Stimulated activated CD4-positive, alpha-beta T cell treated with anti-CD3 and anti-CD28 coated beads, Interleukin-15, amount 100 ng/mL, for 1 hour (primary cell): ENCODE data around the gene ZNF248.
"Not testable (repeated sequence)": the region's sequence is repeated elsewhere in the genome, so short reads cannot be mapped to it uniquely, and the experiment has no call there.

Experiments used
- DNase-seq, 2 donors: peaks; one replicate each; pipeline ENCODE4 v3.0.0-alpha.2; 2020; ENCODE audit warnings: low read depth in 1 of 2, low spot score in 1 of 2

The ZNF248 gene

DNA sequence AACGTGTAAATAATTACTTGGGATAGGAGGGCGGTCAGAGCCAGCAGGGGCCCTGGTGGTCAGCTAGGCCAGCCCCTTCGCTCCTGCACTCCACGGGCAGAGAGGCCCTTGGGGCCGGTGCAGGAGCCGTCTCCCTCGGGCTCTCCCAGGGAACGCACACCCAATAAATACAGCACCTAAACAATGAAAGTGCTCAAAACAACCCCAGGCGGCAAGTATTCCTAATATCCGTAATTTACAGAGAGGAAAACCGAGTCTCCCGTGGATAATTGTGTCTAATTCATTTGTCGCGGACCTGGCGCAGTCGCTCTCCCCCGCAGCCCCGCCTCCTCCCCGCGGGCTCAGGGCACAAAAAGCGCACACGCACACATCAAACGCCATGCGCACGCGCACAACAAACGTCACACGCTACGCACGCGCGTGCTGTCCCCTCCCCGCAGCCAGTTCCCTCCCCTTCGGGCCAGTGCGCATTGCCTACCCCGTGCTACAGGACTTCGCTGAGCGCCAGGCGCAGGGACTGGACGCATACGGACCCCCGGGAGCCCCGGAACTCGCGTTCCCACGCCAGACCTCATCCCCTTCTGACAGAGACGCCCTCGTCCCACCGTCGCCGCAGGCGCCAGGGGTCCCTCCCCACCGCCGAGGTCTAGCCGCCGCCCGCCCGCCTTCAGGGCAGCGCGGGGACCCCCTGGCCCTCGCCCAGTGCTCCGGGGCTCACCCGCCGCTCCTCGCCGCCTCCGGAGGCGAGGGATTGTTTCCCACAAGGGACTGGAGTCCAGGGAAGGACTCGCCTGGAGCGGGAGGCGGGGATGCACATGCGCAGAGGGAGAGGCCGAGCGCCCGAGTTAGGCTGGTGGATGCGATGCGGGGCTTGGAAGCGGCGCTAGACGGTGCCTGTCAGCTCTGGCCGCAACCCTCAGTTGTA, at the start of gene ZNF248:
ZNF248 (minus strand) TSS at position 324 of the 925 bp plus-strand sequence. CDS start 1,300 bp downstream, outside the sequence.
- DNase-seq, result peak; percentile 86 to 90

DNA sequence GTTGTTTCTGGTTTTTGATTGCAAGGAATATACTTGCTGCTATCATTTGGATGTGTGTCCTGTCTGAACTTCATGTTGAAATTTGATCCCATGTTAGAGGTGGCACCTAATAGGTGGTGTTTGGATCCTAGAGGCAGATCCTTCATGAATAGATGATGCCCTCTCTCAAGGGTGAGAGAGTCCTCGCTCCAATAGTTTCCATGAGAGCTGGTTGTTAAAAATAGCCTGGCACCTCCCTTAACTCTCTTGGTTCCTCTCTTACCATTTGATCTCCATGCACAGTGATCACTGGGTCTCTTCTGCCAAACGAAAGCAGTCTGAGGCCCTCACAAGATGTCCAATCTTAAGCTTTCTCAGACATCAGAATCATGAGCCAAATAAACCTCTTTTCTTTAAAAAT, 49.0 kb upstream of the ZNF248 start:
- DNase-seq, result no peak

DNA sequence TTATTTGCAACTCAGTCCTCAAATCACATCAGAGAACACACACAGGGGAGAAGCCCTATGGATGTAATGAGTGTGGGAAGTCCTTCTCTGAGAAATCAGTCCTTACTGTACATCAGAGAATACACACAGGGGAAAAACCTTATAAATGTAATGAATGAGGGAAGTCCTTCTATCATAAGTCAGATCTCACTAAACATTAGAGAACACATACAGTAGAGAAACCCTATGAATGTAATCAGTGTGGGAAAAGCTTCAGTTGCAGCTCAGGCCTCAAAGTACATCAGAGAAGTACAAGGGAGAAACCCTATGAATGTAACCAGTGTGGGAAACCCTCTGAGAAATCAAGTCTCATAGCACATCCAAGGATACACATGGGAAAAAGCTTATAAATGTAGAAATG, 39.0 kb upstream of the ZNF248 start:
- DNase-seq, result no peak

DNA sequence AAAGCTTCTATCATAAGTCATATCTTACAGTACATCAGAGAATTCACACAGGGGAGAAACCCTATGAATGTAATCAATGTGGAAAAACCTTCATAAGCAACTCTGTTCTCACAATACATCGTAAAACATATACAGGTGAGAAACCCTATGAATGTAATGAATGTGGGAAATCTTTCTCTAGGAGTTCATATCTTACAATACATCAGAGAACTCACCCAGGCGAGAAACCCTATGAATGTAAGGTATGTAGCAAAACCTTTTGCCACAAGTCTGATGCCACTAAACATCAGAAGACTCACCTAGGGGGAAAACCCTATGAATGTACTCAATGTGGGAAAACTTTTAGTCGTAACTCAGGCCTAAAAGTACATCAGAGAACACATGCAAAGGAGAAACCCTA, 38.3 kb upstream of the ZNF248 start:
- no peak for DNase-seq

DNA sequence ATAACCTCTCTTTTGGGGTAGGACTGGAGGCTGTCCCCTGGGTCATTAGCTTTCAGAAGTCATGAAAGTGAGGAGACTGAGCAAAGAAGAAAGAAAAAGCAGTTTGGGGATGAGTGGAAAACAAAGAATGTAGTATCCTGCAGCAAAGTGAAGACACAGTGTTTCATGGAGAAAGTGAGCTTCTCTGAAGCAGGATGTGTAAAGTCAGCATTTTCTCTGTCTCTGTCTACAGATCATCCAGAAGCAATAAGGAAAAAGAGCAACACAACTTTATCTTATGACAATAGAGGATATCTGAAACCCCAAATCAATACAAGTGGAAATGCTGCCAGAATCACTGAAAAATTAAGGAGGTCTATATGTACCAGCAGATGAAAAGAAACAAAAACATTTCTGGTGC, 28.4 kb upstream of the ZNF248 start:
- DNase-seq, result no peak

DNA sequence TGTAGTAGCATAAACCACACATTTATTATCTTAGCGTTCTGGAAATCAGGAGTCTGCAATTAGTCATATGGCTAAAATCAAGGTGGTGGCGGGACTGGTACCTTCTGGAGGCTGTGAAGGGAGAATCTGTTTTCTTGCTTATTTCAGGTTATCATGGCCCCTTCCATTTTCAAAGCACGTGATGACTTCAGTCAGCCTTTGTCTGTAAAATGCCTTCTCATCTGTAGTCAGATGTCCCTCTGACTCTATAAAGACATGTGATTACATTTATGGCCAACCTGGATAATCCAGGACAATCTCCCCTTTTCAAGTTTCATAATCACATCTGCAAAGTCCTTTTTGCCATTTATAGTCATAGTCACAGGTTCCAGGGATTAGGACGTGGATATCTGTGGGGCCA, 15.5 kb upstream of the ZNF248 start:
- DNase-seq, result no peak

DNA sequence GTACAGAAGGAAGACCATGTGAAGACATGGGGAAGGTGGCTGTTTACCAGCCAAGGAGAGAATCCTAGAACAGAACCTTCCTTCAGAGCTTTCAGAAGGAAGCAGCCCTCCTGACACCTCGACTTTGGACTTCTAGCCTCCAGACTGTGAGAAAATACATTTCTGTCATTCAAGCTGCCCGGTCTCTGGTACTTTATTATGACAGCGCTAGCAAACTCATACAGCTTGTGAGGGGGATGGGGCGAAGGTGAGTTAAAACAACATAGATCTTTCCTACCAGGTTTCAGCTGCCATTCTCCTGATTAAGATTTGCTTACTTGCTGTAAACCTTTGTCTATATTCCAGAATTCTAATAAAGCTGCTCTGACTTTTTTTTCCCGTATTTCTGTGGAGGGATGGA, 14.9 kb upstream of the ZNF248 start:
- no peak for DNase-seq

DNA sequence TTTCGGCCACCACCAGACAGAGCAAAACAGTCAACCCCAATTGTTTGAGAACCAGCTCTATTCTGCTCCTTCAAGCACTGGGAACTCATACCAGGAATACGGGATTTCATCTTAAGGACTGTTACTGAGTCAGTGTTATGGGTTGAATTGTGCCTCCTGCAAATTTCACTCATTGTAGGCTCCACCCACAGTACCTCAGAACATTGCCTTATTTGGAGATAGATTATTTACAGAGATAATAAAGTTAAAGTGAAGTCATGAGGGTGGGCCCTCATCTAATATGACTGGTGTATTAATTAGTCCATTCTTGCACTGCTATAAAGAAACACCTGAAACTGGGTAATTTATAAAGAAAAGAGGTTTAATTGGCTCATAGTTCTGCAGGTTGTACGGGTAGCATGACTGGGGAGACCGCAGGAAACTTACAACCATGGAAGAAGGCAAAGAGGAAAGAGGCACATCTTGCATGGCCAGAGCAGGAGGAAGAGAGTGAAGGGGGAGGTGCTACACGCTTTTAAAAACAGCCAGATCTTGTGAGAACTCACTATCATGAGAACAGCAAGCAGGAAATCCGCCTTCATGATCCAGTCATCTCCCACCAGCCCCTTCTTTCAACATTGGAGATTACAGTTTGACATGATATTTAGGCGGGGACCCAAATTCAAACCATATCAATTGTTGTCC, 14.3 kb upstream of the ZNF248 start:
- no peak for DNase-seq

DNA sequence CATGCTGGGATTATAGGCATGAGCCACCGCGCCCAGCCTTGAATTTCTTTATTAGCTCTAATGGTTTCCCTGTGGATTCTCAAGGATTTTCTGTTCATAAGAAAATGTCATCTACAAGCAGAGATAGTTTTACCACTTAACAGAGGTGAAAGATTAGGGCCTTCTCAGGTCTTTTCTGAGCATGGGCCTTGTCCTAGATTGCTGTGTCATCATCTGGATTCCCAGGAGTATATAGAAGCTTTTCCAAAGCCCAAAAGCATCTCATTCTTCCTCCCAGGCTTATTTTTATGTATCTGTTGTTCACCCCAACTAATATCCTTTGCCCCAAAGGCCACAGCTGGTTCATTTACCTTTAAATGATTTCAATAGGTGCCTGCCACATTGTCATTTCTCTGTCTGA, 13.7 kb upstream of the ZNF248 start:
- DNase-seq, result no peak

DNA sequence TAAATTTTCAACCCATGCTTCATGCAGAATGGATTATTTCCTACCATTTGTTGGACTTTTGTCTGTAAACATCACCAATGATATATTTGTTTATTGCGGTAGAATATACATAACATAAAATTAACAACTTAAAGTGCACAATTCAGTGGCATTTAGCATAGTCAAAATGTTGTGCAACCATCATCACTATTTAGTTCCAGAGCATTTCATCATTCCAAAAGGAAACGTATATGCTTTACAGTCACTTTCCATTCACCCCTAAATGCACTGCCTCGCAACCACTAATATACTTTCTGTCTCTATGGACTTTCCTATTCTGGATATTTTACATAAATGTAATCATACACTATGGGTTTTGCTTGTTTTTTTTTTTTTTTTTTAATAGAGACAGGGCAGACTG, 11.4 kb upstream of the ZNF248 start:
- DNase-seq, result no peak

DNA sequence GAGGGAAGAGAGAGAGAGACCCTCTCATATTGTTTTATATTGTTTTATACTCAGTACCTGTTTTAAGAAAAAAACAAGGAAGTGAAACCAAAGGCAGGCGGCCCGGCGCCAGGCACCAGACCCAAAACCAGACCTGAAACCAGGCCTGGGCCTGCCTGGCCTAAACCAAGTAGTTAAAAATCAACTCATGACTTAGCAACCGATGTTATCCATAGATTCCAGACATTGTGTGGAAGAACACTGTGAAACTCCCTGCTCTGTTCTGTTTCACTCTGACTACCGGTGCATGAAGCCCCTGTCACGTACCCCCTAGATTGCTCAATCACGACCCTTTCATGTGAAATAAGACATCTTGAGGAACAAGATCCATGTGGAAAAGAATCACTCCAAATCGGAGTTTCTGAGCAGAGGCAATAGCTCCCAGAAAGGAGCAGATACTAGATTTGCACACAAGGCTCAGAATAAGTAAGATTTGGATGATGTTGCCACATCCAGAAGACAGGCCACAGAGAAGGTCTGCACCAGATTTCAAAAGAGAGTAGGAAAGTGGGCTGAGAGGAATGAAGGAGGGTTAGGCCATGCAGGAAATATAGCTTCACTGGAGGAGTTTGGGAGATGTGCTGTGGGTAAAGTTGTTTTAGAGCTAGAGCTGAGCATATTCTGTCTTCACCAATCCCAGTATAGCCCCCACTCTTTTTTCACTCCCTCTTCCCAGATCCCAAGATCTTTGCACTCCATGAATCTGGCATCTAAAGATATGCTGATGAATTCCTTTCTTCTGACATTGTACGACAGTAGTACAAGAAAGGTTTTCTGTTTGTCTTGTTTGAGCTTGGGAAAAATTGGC, 8.8 kb upstream of the ZNF248 start:
- DNase-seq, result no peak

DNA sequence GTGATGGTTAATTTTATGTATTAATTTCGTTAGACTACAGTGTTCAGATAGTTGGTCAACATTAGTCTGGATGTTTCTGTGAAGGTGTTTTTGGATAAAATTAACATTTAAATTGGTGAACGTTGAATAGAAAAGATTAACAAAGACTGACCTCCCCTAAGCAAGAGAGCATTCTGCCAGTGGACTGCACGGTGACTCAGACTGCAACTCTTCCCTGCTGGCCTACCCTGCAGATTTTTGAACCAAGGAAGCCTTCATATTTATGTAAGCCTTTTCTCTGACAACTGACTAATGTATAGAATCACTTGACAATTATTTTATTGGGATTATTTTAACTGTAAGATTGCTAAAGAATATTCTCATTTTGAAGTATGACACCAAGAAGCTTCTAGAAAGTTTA, 7.9 kb upstream of the ZNF248 start:
- no peak for DNase-seq

DNA sequence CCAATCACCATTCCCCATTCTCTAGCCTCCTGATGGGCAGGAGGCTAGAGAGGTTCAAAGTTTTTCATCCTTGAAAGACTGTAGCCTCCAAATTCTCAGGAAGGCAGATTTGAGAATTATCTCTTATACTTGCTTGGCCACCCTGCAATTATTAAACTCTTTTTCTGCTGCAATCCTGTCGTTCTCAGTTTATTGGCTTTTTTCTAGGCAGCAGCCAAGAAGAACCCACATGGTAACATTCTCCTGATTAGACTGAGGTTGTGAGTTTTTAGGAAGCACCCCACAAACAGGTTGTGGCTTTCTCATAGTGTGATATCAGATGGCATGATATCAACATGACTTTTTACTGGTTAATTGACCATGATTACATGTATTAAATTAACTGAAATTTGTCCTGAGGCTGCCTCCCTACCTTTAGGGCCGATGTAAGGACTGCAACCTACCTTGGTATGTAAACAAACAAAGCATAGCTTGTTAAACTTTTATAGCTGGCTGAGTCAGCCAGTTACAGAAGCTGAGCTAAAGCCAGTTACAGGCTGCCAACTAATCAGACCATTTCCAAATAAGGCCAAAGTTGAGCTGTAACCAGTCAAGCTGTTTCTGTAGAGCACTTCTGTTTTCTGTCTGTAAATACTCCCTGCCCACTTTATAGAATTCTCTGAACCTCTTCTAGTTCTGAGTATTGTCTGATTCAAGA, 3.2 kb upstream of the ZNF248 start:
- DNase-seq, result no peak

DNA sequence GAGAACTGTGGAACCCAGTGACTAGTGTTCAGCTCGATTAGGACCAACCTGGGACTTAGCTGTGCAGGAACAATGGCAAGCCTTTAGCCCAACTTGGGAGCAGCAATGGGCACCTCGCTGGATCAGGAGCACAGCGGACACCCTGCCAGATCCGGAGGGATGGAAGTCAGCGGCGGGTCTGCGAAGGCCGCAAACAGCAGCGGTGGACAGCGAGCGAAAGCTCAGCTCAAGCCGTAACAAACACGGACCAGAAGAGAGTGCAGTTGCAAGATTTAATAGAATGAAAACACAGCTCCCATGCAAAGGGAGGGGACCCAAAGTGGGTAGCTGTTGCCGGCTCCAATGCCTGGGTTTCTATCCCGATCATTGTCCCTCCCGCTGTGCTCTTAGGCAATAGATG, 1.9 kb upstream of the ZNF248 start:
- not testable (repeated sequence) for DNase-seq

DNA sequence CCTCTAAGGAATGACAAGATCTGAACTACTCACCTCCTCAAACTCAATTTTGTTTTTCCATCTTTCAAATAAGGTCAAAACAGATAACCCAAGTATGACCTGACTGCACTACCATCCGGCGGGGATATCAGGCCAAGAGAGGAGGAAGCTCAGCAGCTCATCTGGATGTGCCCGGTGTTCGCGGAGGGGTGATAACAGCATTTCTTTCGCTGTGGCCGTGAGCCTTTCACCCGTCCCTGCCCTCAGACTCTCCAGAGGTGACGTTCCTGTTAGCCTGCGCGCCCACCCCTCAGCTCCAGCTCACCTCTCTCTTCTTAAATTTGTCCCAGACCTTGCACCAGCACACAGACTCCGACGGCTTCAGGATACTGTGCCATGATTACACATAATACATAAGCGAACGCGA, 526 bp downstream of the ZNF248 start:
- peak in 1 of 2 donors; percentile 4 for DNase-seq

DNA sequence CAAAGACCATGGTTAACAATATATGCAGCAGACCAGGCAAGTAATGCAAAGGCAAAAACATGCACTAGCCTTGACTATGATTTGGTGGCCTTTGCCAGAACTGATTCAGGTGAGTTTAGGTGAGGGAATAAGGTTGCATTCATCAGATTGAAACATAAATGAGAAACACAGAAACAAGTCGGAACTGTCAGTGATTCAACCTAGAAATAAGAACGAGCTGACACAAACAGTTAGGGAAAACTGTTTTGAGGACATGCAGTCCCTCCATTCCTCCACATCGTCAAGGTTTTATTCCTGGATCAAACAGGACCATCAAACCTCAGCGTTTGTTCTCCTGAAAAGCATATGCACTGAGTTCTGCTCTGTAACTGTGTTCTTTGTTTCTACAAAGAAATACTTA, 1.8 kb downstream of the ZNF248 start:
- no peak for DNase-seq

DNA sequence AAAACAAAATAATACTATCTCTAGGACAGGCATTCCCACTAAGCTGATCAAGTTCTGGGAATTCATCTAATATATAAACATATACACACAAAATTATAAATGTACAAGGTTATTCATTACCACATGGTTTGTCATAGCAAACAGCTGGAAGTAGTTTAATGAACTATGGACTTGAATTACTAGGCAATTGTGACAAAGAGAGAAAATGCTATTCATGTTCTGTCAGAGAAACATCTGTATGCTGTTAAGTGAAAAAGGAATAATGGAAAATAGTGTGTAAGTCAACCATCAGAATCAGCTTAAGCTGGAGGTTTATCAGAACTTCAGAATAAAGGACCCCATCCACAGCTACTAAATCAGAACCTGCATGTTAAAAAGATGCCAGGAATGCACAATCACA, 2.8 kb downstream of the ZNF248 start:
- DNase-seq, result no peak

DNA sequence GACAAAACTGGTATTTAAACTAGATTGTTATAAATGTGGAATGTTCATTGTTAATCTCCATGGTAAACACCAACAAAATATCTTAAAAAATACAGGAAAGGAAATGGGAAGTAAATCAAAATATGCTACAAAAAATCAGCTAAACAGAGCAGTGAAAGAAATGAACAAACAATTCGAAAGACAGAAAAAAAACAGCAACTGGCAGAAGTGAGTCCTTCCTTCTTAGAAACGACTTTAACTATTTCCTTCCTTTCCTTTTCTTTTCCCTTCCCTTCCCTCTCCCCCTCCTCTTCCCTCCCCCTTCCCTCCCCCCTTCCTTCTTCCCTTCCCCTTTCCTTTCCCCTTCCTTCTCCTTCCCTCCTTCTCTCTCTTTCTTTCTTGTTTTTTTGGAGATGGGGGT, 12.8 kb downstream of the ZNF248 start:
- no peak for DNase-seq

DNA sequence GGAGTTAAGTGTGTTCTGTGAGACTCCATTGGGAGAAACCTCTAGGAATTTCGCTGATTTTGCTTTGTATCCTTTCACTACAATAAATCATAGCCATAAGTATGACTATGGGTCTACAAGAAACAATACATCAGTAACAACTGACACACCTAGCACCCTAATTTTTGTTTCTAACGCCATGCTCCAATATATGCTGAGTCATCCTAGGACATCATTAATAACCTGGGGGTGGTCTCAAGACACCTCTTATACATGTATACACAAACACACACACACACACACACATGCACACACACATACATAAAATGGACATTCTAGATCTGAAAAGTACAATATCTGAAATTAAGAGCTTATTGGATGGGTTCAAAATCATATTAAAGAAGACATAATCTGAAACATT, 18.2 kb downstream of the ZNF248 start:
- no peak for DNase-seq

DNA sequence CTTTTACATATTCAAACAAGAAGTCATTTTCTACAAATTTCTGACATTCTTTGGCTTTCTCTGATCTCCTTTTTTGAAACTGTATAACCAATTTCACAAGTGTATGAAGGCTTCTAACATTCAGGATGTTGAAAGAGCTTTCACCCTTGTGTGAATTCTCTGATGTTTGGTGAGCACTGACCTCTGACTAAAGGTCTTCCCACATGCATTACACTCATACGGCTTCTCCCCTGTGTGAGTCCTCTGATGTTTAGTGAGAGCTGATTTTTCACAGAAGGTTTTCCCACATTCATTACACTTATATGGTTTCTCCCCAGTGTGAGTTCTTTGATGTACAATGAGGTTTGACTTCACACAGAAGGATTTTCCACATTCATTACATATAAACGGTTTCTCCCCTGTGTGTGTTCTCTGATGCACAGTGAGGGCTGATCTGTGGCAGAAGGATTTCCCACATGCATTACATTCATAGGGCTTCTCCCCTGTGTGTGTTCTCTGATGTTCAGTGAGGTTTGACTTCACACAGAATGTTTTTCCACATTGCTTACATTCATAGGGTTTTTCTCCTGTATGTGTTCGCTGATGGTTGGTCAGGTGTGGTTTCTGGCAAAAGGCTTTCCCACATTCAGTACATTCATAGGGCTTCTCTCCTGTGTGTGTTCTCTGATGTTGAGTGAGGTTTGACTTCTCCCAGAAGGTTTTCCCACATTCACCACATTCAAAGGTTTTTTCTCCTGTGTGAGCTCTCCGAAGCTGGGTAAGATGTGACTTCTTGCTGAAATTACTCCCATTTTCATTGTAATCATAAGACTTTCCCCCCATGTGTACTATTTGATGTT, 25.7 kb downstream of the ZNF248 start:
- DNase-seq, result no peak
